Fibroblast of villous mesenchyme (primary cell): ENCODE data around the gene FOXL1. TPM values are rescaled to one million over a fixed set of nuclear protein-coding genes. Genes with fewer than 3 reads are reported as not detected.

Source experiments
- DNase-seq: peaks from one replicate; pipeline ENCODE4 v3.0.0-alpha.2; 2010; ENCODE audit warnings: low read depth
- H3K4me3 ChIP-seq: 2 replicates; pipeline ENCODE4 v1.5.1; 2011; ENCODE audit warnings: low read depth, mild to moderate bottlenecking, low read length
- total RNA-seq: library from RNA; depleted of rRNA; stranded (reverse); fragments of >200 nt; gene quantifications from 2 replicates; pipeline ENCODE4 v1.2.3, GENCODE V29; 2012
- TF ChIP-seq, protein P1 (sequence below): IDR thresholded peaks from 2 replicates; pipeline ENCODE4 v1.5.1; 2012; ENCODE audit warnings: low read depth, mild to moderate bottlenecking, low read length; ENCODE audit not compliant: insufficient read depth

FOXL1 gene
- total RNA-seq, 1 donor, result 0.86 TPM

GRCh38 chr16:86567701-86568581 is 10.4 kb upstream of the FOXL1 start:
- TF ChIP-seq, protein P1, sequence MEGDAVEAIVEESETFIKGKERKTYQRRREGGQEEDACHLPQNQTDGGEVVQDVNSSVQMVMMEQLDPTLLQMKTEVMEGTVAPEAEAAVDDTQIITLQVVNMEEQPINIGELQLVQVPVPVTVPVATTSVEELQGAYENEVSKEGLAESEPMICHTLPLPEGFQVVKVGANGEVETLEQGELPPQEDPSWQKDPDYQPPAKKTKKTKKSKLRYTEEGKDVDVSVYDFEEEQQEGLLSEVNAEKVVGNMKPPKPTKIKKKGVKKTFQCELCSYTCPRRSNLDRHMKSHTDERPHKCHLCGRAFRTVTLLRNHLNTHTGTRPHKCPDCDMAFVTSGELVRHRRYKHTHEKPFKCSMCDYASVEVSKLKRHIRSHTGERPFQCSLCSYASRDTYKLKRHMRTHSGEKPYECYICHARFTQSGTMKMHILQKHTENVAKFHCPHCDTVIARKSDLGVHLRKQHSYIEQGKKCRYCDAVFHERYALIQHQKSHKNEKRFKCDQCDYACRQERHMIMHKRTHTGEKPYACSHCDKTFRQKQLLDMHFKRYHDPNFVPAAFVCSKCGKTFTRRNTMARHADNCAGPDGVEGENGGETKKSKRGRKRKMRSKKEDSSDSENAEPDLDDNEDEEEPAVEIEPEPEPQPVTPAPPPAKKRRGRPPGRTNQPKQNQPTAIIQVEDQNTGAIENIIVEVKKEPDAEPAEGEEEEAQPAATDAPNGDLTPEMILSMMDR, result peak; percentile 4
- H3K4me3 ChIP-seq, result peak overlapping the region; percentile 71
- peak; percentile 51 for DNase-seq

DNA sequence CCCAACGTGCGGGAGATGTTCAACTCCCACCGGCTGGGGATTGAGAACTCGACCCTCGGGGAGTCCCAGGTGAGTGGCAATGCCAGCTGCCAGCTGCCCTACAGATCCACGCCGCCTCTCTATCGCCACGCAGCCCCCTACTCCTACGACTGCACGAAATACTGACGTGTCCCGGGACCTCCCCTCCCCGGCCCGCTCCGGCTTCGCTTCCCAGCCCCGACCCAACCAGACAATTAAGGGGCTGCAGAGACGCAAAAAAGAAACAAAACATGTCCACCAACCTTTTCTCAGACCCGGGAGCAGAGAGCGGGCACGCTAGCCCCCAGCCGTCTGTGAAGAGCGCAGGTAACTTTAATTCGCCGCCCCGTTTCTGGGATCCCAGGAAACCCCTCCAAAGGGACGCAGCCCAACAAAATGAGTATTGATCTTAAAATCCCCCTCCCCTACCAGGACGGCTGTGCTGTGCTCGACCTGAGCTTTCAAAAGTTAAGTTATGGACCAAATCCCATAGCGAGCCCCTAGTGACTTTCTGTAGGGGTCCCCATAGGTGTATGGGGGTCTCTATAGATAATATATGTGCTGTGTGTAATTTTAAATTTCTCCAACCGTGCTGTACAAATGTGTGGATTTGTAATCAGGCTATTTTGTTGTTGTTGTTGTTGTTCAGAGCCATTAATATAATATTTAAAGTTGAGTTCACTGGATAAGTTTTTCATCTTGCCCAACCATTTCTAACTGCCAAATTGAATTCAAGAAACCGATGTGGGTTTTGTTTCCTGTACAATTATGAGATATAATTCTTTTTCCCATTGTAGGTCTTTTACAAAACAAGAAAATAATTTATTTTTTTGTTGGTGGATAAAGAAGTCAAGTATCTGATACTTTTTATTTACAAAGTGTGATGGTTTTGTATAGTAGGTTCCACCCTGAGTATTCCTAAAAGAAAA is 9.4 kb upstream of the FOXL1 start:
- DNase-seq, result no peak
- H3K4me3 ChIP-seq, result peak overlapping the region; percentile 71
- TF ChIP-seq, protein P1, result peak; percentile 1

DNA sequence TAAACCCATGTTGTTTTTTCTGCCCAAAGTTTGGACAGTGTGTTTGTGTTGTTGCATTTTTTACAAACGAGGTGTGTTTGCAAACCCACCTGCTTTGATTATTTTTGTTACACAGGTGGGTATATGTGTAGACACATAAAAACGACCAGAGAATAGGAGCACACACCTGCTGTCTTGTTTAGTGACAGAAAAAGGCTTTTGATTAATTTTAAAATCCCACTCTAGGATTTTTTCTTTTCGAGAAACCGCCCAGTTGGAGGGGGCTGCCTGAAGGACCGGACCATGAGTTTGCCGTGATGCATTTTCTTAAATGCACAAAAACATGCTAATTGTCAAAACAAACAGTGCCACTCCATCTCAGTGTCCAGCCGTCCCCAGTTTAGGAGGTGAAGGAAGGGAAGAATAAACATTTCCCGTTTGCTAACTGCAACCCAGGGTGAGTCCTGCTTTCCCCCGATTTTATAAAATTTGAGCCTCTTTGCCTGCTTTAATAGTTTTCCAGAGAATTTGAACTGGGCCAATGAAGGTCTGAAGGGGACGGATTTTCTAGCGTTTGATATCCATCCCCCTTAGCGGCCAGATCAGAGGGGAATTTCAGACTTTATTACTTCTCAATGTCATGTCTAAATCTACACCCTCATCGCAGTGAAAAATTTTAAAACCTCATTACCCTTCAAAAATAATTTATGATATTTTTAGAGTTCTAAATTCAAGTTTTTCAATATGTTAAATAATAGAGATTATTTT is 8.5 kb upstream of the FOXL1 start:
- no peak for DNase-seq
- peak overlapping the region; percentile 35 for H3K4me3 ChIP-seq
- TF ChIP-seq, protein P1, result no peak

- TF ChIP-seq, protein P1, result no peak
- DNase-seq, result peak; percentile 9
- H3K4me3 ChIP-seq, result no peak overlapping the region
Observed at GRCh38 chr16:86570558-86571529, 7.5 kb upstream of the FOXL1 start.

DNA sequence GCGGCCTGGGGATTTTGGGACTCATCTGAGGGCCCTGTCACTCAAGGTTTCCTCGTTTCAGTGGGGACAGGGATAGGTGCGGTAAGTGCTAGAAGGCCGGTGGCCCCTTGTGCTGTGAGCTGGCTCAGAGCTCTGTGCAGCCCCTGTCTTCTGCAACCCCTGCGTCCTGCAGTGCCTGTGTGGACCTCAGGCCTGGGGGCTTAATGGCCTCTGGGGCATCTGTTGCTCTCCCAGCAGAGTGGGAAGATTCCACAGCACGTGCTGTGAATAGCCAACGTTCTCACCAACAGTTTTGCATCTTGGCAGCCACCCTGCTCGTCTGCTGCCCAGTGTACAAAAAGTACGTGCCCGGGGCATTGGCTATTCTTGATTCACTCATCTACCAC is 6.8 kb upstream of the FOXL1 start:
- DNase-seq, result no peak
- TF ChIP-seq, protein P1, result no peak
- no peak overlapping the region for H3K4me3 ChIP-seq
